GM12872 (cell line): ENCODE data around the gene SPTBN4.

Experiments
- CTCF ChIP-seq: IDR thresholded peaks from 3 replicates; pipeline ENCODE4 v1.5.1; 2011; ENCODE audit warnings: low read depth, mild to moderate bottlenecking, low read length, moderate library complexity; ENCODE audit not compliant: insufficient read depth

The SPTBN4 gene

GRCh38 chr19:40614622-40615411, 148.0 kb downstream of the SPTBN4 start:
- TF ChIP-seq CTCF, result no peak

- no peak for TF ChIP-seq CTCF
These were observed 149.4 kb downstream of the SPTBN4 start for GRCh38 chr19:40616178-40616577.

- TF ChIP-seq CTCF, result no peak
These were observed 150.1 kb downstream of the SPTBN4 start for GRCh38 chr19:40616941-40617340.

- TF ChIP-seq CTCF, result no peak
These were observed 151.2 kb downstream of the SPTBN4 start for GRCh38 chr19:40617961-40618360.

GRCh38 chr19:40619333-40620160, 152.7 kb downstream of the SPTBN4 start:
- TF ChIP-seq CTCF, result no peak

- no peak for TF ChIP-seq CTCF
These were observed 153.3 kb downstream of the SPTBN4 start for GRCh38 chr19:40620161-40620485.

GRCh38 chr19:40621283-40621682, 154.5 kb downstream of the SPTBN4 start:
- TF ChIP-seq CTCF, result no peak
